C4-2B (cell line): ENCODE results near the gene SPDEF.
A peak's percentile ranks its signal among the peaks of the same experiment; 100 is the strongest.

Experiments
- H3K27ac ChIP-seq: fragments of 450-650 bp; 2 replicates; pipeline ENCODE4 v1.5.1; 2017
- CTCF ChIP-seq: fragments of 450-650 bp; conservative IDR thresholded peaks from 2 replicates; pipeline ENCODE4 v1.5.1; 2017; ENCODE audit warnings: mild to moderate bottlenecking
- ZFX ChIP-seq: fragments of 450-650 bp; IDR thresholded peaks from 2 replicates; pipeline ENCODE4 v1.6.1; 2017

Gene SPDEF

GRCh38 chr6:34535646-34536045, 20.5 kb downstream of the SPDEF start:
- TF ChIP-seq ZFX (no peak), CTCF (no peak)
- peak overlapping the region; percentile 93 for H3K27ac ChIP-seq

- no peak for TF ChIP-seq ZFX
- TF ChIP-seq CTCF, result no peak
- H3K27ac ChIP-seq, result peak overlapping the region; percentile 93
Observed at GRCh38 chr6:34535199-34535598, 20.9 kb downstream of the SPDEF start.

DNA sequence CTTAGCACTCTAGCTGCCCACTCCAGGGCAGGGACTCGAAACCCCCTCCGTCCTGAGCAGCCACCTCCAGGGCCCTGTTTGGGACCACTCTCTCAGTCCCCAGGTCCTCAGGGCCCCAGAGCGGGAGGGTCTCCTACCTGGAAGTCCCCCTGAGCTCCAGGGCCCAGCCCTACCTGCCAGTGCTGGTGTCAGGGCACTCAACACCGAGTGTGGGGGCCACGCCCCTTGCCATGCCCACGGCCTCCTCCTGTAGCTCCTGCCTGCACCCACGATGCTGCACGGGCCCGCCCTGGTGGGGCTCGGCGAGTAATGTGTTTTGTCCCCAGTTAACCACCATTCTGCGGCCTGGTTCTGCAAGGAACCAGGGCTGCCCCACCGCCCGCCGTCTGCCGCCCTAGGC, 21.5 kb downstream of the SPDEF start:
- TF ChIP-seq ZFX (no peak), CTCF (no peak)
- H3K27ac ChIP-seq, result peak overlapping the region; percentile 93

GRCh38 chr6:34534146-34534545, 22.0 kb downstream of the SPDEF start:
- H3K27ac ChIP-seq, result peak overlapping the region; percentile 93
- no peak for TF ChIP-seq CTCF
- no peak for TF ChIP-seq ZFX

DNA sequence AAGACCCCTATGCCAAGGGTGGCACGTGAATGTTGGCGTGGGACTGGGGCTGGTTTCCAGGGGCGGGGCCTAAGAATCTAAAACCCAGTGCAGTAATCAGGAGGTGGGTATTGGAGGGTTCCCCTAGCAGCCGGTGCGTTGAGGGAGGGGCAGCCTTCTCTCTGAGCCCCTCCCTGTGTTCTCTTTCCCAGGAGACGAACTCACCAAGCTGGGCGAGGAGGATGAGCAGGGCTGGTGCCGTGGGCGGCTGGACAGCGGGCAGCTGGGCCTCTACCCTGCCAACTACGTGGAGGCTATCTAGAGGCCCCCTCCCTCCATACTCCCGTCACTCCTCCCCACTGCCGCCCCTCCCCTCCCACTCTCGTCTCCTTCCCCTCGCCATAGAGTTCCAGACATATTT, 23.9 kb downstream of the SPDEF start:
- no peak overlapping the region for H3K27ac ChIP-seq
- TF ChIP-seq ZFX (no peak), CTCF (no peak)

DNA sequence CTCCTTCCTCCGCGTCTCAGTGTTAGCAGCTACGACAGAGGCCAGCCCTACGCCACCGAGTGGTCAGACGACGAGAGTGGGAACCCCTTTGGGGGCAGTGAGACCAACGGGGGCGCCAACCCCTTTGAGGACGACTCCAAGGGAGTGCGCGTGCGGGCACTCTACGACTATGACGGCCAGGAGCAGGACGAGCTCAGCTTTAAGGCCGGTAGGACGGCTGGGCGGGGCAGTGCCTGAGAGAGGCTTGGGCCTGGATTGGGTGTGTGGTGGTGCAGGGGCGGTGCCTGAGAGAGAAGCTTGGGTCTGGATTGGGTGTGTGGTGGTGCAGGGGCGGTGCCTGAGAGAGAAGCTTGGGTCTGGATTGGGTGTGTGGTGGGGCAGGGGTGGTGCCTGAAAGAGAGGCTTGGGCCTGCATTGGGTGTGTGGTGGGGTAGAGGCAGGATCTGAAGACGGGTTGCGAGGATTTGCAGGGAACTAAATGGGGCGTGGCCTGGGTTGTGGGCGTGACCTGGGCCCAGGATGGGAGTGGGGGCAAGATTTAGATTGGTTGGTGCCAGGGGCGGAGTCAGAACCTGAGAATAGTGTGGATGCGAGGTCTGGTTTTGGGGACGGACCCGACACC, 24.4 kb downstream of the SPDEF start:
- TF ChIP-seq ZFX, result no peak
- no peak for TF ChIP-seq CTCF
- H3K27ac ChIP-seq, result no peak overlapping the region

DNA sequence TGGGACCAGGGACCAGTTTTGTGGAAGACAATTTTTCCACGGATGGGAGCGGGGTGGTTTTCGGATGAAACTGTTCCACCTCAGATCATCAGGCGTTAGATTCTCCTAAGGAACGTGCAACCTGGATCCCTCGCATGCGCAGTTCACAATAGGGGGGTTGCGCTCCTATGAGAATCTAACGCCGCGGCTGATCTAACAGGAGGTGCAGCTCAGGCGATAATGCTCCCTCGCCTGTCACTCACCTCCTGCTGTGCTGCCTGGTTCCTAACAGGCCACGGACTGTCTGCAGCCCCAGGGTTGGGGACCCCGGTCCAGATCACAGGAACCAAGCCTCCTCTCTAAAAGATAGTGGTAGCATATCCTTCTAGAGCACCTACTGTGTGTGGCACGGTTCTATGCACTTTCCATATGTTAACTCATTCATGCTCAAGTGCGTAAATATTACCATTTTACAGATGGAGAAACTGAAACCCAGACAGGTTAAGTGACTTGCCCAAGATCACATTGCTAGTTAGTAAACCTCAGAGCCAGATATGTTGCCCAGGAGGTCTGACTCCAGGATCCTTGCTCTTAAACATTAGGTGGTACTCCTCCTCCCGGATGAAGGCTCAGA, 25.3 kb downstream of the SPDEF start:
- TF ChIP-seq ZFX (no peak), CTCF (no peak)
- no peak overlapping the region for H3K27ac ChIP-seq
